Type B pancreatic cell (in vitro differentiated cells): Measurements from ENCODE around the gene INPP5A. TPM values are rescaled to one million over a fixed set of nuclear protein-coding genes. Genes with fewer than 3 reads are reported as not detected.

Experiments
- DNase-seq: peaks from one replicate; pipeline ENCODE4 v3.0.0; 2021; ENCODE audit warnings: mixed read lengths; ENCODE audit not compliant: unreplicated experiment; ENCODE audit errors: extremely low spot score
- H3K27ac Mint-ChIP-seq: 2 replicates; pipeline ENCODE4 v1.8.0; 2021; ENCODE audit warnings: mild to moderate bottlenecking, mixed read lengths
- H3K27me3 Mint-ChIP-seq: 2 replicates; pipeline ENCODE4 v1.8.0; 2021; ENCODE audit warnings: mixed read lengths
- H3K36me3 Mint-ChIP-seq: 2 replicates; pipeline ENCODE4 v1.8.0; 2021; ENCODE audit warnings: mixed read lengths
- H3K4me1 Mint-ChIP-seq: one replicate; pipeline ENCODE4 v1.8.0; 2021; ENCODE audit warnings: mixed read lengths; ENCODE audit not compliant: unreplicated experiment
- H3K4me3 Mint-ChIP-seq: 2 replicates; pipeline ENCODE4 v1.8.0; 2021; ENCODE audit warnings: mild to moderate bottlenecking, mixed read lengths
- H3K9me3 Mint-ChIP-seq: 2 replicates; pipeline ENCODE4 v1.8.0; 2021; ENCODE audit warnings: mixed read lengths
- CTCF ChIP-seq: fragments of 200-600 bp; sonication (generic); conservative IDR thresholded peaks from 2 replicates; pipeline ENCODE4 v1.5.0; 2021; ENCODE audit warnings: antibody characterized with exemption, mild to moderate bottlenecking
- total RNA-seq: library from RNA; stranded (reverse); gene quantifications from 2 replicates; pipeline ENCODE4 v1.2.1, GENCODE V29; 2021; ENCODE audit warnings: low replicate concordance

Gene INPP5A
- total RNA-seq, 1 donor from 2014 or later = 26.6 TPM

GRCh38 chr10:132642732-132643008 lies 105.1 kb downstream of the INPP5A start:
- Mint-ChIP-seq H3K27me3 (no peaks in the 10 kb centered on the region), H3K27ac (no peak overlapping the region), H3K9me3 (no peaks in the 10 kb centered on the region), H3K4me3 (no peak overlapping the region), H3K4me1 (peaks cover 10% of the 10 kb centered on the region), H3K36me3 (peaks cover 5% of the 10 kb centered on the region)
- no peak for TF ChIP-seq CTCF
- no peak for DNase-seq

GRCh38 chr10:132643709-132644526 lies 106.3 kb downstream of the INPP5A start:
- peak; percentile 14 for TF ChIP-seq CTCF

GRCh38 chr10:132644527-132645246 lies 107.1 kb downstream of the INPP5A start:
- H3K4me1 Mint-ChIP-seq = peaks cover 17% of the 10 kb centered on the region
- no peak for TF ChIP-seq CTCF
- peaks cover 5% of the 10 kb centered on the region for H3K36me3 Mint-ChIP-seq
- no peaks in the 10 kb centered on the region for H3K27me3 Mint-ChIP-seq
- no peak for DNase-seq
- no peak overlapping the region for H3K4me3 Mint-ChIP-seq
- H3K27ac Mint-ChIP-seq = no peak overlapping the region
- no peaks in the 10 kb centered on the region for H3K9me3 Mint-ChIP-seq

More at GRCh38 chr10:132643709-132644526, 106.3 kb downstream of the INPP5A start:
- DNase-seq = no peak
- Mint-ChIP-seq H3K9me3 (no peaks in the 10 kb centered on the region), H3K36me3 (peaks cover 5% of the 10 kb centered on the region), H3K27me3 (no peaks in the 10 kb centered on the region), H3K4me3 (no peak overlapping the region), H3K27ac (no peak overlapping the region), H3K4me1 (peaks cover 13% of the 10 kb centered on the region)

GRCh38 chr10:132645247-132645530 lies 107.6 kb downstream of the INPP5A start:
- no peak for TF ChIP-seq CTCF
- no peak overlapping the region for H3K27ac Mint-ChIP-seq
- no peaks in the 10 kb centered on the region for H3K27me3 Mint-ChIP-seq
- no peaks in the 10 kb centered on the region for H3K9me3 Mint-ChIP-seq
- no peak overlapping the region for H3K4me3 Mint-ChIP-seq
- H3K36me3 Mint-ChIP-seq = peaks cover 5% of the 10 kb centered on the region
- no peak for DNase-seq
- H3K4me1 Mint-ChIP-seq = peaks cover 17% of the 10 kb centered on the region

DNA sequence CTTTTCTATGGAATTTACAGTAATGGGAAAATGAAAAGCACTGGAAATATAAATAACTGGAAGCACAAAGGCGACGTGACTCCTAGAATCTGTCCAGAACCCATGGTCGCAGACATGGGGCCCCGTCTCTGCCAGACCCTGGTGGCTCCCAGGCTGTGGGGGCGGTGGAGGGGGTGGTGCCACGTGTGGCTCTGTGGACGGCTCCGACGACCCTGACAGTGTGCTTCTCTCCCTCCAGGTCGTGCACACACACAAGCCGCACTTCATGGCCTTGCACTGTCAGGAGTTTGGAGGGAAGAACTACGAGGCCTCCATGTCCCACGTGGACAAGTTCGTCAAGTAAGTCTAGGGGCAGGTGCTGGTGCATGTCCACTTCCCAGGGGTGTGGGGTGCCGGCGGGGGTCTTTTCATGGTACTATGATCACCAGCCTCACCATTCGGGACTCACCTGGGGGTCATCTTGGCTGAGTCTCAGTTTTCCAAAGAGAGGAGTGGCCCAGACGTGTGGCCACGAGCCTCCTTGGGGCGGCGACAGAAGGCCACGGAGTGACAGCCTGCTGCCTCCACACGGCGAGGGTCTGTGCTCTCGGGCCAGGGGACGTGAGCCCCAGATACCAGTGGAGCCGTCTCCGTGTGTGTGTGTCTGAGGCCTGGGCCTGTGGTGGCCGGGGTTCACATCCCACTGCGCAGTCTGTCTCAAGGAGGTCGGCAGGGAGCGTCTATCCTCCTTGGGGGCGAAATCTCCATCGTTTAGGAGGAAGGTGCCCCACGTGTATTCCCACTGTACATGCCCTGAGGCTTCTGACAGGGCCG lies 108.2 kb downstream of the INPP5A start:
- Mint-ChIP-seq H3K27ac (no peak overlapping the region), H3K9me3 (no peaks in the 10 kb centered on the region), H3K36me3 (peaks cover 5% of the 10 kb centered on the region), H3K27me3 (no peaks in the 10 kb centered on the region), H3K4me3 (no peak overlapping the region), H3K4me1 (peaks cover 17% of the 10 kb centered on the region)
- no peak for DNase-seq
- TF ChIP-seq CTCF = no peak
